Retinal pigment epithelial cell (primary cell): Measurements from ENCODE around the gene C13orf46.

Experiments
- DNase-seq: peaks from one replicate; pipeline ENCODE4 v3.0.0-alpha.2; 2010; ENCODE audit warnings: low read depth
- H3K4me3 ChIP-seq: 2 replicates; pipeline ENCODE4 v1.5.1; 2011; ENCODE audit warnings: mild to moderate bottlenecking, low read length, control low read depth, moderate library complexity
- TF ChIP-seq, protein P1 (sequence below): conservative IDR thresholded peaks from 2 replicates; pipeline ENCODE4 v1.5.1; 2011; ENCODE audit warnings: low read depth, low read length, control low read depth, inconsistent platforms

C13orf46 gene

DNA sequence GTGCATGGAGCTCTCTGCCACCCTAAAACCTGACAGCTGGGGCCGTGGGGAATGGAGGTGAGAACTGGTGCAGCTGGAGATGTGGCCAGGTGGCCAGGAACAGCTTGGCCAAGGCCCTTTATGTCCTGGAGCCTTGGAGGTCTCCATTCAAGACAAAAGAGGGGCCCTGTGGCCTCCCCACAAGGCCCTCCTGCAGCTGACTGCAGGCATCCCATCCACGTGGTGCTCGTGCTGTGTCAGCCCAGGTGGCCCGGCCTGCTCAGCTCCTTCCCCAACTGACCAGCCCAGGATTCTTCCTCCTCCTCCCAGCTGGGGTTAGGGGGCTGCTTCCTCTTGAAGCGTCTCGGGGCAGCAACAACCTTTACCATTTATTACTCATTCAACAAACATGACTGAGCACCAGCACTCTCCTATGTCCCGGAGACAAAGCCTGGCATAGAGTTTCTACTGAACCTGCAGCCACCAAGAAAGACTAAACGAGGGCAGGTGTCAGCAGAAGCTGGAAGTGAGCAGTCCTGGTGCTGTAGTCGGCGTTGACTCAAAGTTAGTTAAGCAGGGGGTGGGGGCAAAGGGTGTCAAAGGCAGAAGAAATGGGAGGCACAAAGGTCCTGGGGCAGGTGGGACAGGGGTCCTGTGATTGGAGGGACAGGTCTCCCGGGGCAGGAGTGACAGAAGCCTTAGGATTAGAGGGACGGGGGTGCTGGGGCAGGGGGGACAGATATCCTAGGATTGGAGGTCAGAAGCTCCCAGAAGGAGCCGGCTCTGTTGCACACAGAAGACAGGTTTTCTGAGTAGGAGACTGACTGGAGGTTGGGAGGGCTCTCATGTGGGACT, 23.3 kb upstream of the C13orf46 start:
- TF ChIP-seq, protein P1, sequence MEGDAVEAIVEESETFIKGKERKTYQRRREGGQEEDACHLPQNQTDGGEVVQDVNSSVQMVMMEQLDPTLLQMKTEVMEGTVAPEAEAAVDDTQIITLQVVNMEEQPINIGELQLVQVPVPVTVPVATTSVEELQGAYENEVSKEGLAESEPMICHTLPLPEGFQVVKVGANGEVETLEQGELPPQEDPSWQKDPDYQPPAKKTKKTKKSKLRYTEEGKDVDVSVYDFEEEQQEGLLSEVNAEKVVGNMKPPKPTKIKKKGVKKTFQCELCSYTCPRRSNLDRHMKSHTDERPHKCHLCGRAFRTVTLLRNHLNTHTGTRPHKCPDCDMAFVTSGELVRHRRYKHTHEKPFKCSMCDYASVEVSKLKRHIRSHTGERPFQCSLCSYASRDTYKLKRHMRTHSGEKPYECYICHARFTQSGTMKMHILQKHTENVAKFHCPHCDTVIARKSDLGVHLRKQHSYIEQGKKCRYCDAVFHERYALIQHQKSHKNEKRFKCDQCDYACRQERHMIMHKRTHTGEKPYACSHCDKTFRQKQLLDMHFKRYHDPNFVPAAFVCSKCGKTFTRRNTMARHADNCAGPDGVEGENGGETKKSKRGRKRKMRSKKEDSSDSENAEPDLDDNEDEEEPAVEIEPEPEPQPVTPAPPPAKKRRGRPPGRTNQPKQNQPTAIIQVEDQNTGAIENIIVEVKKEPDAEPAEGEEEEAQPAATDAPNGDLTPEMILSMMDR = no peak
- DNase-seq = no peak
- H3K4me3 ChIP-seq = no peak overlapping the region

DNA sequence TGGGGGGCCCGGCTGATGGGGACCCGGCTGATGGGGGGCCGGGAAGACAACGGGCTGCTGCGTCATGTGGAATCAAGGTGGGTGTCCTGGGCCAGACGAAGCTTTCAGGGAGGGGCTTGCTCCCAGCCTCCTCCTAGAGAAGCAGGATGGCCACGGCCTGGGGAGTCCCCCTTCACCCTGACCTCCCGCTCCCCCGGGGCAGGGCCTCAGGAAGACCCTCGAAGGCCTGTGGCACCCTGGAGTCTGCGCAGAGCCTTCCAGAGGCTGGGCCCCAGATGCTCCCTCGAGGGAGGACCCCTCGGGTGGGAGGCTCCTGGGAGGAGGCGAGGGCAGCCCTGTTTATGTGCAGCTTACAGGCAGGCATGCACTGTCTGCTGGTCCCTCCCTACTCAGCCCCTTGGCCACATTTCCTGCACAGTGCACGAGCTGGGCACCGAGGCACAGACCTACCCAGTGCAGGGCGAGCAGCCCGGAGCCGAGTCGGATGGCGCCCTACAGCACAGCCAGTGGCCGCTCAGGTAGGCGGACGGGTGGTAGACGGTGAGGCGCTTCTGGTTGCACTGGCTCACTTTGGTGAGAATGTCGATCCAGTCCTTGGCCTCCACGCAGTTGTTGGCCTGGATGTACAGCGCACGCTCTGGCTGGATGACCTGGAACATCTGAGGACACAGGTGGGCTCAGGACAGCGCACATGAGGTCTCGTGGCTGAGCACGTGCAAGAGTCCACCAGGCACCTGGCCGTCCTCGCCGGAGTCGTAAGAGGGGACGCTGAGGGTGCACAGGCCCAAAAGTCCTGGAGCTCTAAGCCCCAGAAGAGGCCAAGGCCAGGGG, 22.4 kb upstream of the C13orf46 start:
- no peak overlapping the region for H3K4me3 ChIP-seq
- TF ChIP-seq, protein P1 = no peak
- no peak for DNase-seq

DNA sequence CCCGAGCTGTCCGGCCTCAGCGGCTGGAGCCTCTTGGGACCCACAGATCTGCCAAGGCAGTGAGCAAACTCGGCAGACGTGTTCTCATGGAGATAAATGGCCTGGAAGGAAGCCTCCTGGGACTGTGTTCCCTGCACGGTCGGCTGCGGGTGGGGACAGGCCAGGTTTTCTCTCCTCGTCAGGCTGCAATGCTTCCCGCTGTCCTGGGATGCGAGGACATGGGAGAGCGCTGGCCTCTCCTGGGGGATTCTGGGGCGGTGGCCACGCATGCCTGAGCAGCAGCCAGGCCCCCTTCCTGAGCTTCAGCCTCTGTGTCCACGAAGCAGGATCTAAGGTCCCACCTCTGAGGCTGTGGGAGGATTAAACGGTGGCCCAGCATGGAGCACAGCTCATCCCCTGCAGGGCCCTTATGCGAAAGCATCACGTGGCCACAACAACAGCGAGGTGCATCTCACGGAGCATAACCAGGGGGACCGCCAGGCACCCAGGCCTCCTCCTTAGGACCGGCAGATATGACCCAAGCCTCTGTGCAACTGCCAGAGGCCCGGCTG, 21.2 kb upstream of the C13orf46 start:
- no peak overlapping the region for H3K4me3 ChIP-seq
- TF ChIP-seq, protein P1 = no peak

DNA sequence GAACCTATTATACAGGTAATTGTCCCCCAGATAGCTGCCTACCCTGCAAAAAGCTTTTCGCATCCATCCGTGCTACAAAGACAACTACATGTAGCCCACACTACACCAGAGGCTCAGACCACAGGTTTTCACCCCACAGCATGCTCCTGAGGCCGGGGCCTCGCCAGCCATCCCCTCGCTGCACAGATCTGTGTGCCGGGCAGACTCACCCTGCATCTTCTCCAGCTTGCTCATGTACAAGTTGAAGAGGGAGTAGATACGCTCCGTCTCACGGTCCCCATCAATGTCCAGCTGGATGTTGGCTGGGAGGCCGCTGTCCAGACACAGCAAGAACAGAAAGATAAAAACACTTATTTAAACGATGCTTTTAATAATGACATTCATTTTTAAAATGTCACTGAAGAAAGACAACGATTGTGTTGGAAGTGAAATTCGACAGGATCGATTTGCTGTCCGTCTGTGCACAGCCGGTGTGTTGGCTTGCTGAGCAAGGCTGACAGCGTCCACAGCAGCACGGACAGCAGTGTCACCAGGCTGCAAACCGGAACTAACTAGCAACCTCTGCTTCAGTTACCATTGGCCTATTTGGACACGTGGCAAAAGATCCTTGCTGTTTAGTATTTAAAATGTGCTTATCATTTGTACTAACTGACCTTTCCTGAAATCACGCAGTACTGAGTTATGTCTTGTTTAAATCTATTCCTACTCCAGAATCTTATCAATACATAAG, 18.6 kb upstream of the C13orf46 start:
- no peak overlapping the region for H3K4me3 ChIP-seq
- TF ChIP-seq, protein P1 = no peak
- DNase-seq = no peak

More for the DNA sequence above, 21.2 kb upstream of the C13orf46 start:
- DNase-seq = no peak

DNA sequence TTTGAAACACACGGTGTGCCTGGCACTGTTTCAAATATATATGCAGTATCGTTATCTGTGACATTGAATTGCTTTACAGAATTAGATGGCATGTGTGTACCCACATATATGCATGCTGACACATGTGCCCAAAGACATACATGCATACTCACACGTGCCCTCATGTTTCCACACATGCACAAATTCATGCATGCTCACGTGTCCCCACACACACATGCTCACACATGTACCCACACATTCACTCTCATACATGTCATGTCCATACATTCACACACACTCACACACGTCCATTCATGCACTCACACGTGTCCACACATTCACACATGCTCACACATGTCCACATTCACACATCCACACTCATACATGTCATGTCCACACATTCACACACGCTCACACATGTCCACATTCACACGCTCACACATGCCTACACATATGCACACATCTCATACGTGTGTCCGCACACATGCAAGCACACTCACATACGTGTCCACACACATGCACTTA, 17.9 kb upstream of the C13orf46 start:
- H3K4me3 ChIP-seq = no peak overlapping the region
- no peak for DNase-seq
- TF ChIP-seq, protein P1 = no peak

DNA sequence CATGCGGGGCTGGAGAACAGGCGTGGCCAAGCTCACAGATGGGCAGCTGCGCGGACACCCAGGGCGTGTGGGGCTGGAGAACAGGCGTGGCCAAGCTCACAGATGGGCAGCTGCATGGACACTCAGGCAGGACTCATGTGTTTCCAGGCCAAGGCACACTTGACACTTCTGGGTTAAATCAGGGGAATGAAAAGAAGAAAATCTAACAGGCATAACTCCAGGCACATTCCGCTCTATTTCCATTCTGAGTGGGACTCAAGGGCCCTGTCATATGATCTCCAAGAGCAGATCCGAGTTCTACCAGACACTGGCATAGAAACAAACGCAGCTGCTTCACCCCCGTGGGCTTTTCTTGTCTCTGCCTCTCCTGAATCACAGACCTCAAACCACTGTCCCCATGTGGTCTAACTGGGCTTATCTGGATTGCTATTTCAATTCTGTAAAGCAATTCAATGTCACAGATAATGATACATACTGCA, 17.4 kb upstream of the C13orf46 start:
- no peak for DNase-seq
- TF ChIP-seq, protein P1 = no peak

More for the DNA sequence above, 17.4 kb upstream of the C13orf46 start:
- H3K4me3 ChIP-seq = no peak overlapping the region
